ENCODE results near the gene DUSP11. TPM values are rescaled to one million over a fixed set of nuclear protein-coding genes. Genes with fewer than 3 reads are reported as not detected.

DUSP11 gene
- polyA plus RNA-seq, 1 of the 3 experiments (the other 2 are of a cell fraction), result 14.4 TPM

Other genes starting within 250 kb of the DUSP11 start
- not detected in 2 replicates for gene NAT8, start 137.7 kb downstream of the DUSP11 start, polyA plus RNA-seq (2012; rRNA removed)
- 32.1 and 44.5 TPM in 2 replicates for gene TPRKB, start 42.8 kb downstream of the DUSP11 start, polyA plus RNA-seq (2012; rRNA removed)
- gene C2orf78, start 4.1 kb upstream of the DUSP11 start, polyA plus RNA-seq (2012; rRNA removed), result 0.02 and 0.06 TPM in 2 replicates
- gene STAMBP, start 48.9 kb upstream of the DUSP11 start, polyA plus RNA-seq (2012; rRNA removed), result 42.2 and 54.5 TPM in 2 replicates
- 0.10 and 0.25 TPM in 2 replicates for gene ACTG2, start 112.9 kb upstream of the DUSP11 start, polyA plus RNA-seq (2012; rRNA removed)
- gene DGUOK, start 146.8 kb upstream of the DUSP11 start, polyA plus RNA-seq (2012; rRNA removed), result 122 and 130 TPM in 2 replicates
- gene TET3, start 204.8 kb upstream of the DUSP11 start, polyA plus RNA-seq (2012; rRNA removed), result 1.6 TPM in 2 replicates